K562 (cell line): ENCODE measurements around the gene IL10RB. TPM values are rescaled to one million over a fixed set of nuclear protein-coding genes. Genes with fewer than 3 reads are reported as not detected.

ENCODE experiments used
- ATF7 ChIP-seq: fragments of 450-650 bp; IDR thresholded peaks from 2 replicates; pipeline ENCODE4 v1.7.1; 2014; ENCODE audit warnings: mild to moderate bottlenecking, moderate library complexity
- CHAMP1 ChIP-seq: fragments of 450-650 bp; IDR thresholded peaks from 2 replicates; pipeline ENCODE4 v1.6.1; 2016; ENCODE audit warnings: mild to moderate bottlenecking
- CREB5 ChIP-seq: fragments of 250-450 bp; sonication (Bioruptor Pico); IDR thresholded peaks from 2 replicates; pipeline ENCODE4 v1.5.0; 2020; ENCODE audit warnings: mild to moderate bottlenecking
- CREM ChIP-seq: IDR thresholded peaks from 2 replicates; pipeline ENCODE4 v1.6.1; 2014; ENCODE audit warnings: antibody characterized with exemption, low read depth
- ELF2 ChIP-seq: fragments of 250-450 bp; sonication (Bioruptor Pico); IDR thresholded peaks from 2 replicates; pipeline ENCODE4 v1.5.0; 2021; ENCODE audit warnings: mild to moderate bottlenecking
- GTF2B ChIP-seq: IDR thresholded peaks from 2 replicates; pipeline ENCODE4 v1.6.1; 2011; ENCODE audit not compliant: insufficient read length; ENCODE audit errors: extremely low read depth
- HCFC1 ChIP-seq: IDR thresholded peaks from 2 replicates; pipeline ENCODE4 v1.6.1; 2012; ENCODE audit warnings: low read depth, low read length, improper control_type of control experiment
- HINFP ChIP-seq: fragments of 450-650 bp; conservative IDR thresholded peaks from 2 replicates; pipeline ENCODE4 v1.6.1; 2016; ENCODE audit warnings: missing genetic modification characterization, low read depth, mild to moderate bottlenecking, control low read depth, missing compliant biosample characterization
- LCOR ChIP-seq: sonication (generic); formaldehyde crosslinking; IDR thresholded peaks from 2 replicates; pipeline ENCODE4 v1.8.0; 2022; ENCODE audit warnings: mild to moderate bottlenecking, missing genetic modification reagents
- MXD1 ChIP-seq: fragments of 250-450 bp; sonication (Bioruptor Pico); IDR thresholded peaks from 2 replicates; pipeline ENCODE4 v1.8.0; 2021; ENCODE audit warnings: borderline replicate concordance, mild to moderate bottlenecking, moderate library complexity; ENCODE audit not compliant: poor library complexity, severe bottlenecking
- PRPF4 ChIP-seq: fragments of 200-400 bp; formaldehyde crosslinking; IDR thresholded peaks from one replicate; pipeline ENCODE4 v1.6.1; 2017; ENCODE audit warnings: low read length, low read depth, mild to moderate bottlenecking; ENCODE audit not compliant: insufficient read depth, poor library complexity, severe bottlenecking
- PTBP1 ChIP-seq: fragments of 200-400 bp; formaldehyde crosslinking; IDR thresholded peaks from 2 replicates; pipeline ENCODE4 v1.6.1; 2017; ENCODE audit warnings: low read depth, low read length
- SMARCC2 ChIP-seq: fragments of 450-650 bp; IDR thresholded peaks from 2 replicates; pipeline ENCODE4 v1.6.1; 2017; ENCODE audit warnings: antibody characterized with exemption, moderate library complexity, mild to moderate bottlenecking, low read depth
- TRIM24 ChIP-seq, 2 experiments: fragments of 450-650 bp; IDR thresholded peaks; 2 replicates each; pipeline ENCODE4 v1.6.1; 2016
- VEZF1 ChIP-seq: fragments of 200-800 bp; sonication (Bioruptor generic); IDR thresholded peaks from 2 replicates; pipeline ENCODE4 v1.6.1; 2017; ENCODE audit warnings: missing genetic modification characterization, missing compliant biosample characterization
- XRCC3 ChIP-seq: fragments of 450-650 bp; IDR thresholded peaks from 2 replicates; pipeline ENCODE4 v1.6.1; 2017; ENCODE audit warnings: mild to moderate bottlenecking, moderate library complexity
- ZNF232 ChIP-seq: sonication (generic); formaldehyde crosslinking; IDR thresholded peaks from 2 replicates; pipeline ENCODE4 v1.8.0; 2022; ENCODE audit warnings: mild to moderate bottlenecking, missing genetic modification reagents
- polyA plus RNA-seq, 8 experiments: library from polyadenylated mRNA; depleted of rRNA in 4 of 8; stranded (reverse) in 5 of 8; unstranded in 3 of 8; fragments of >200 nt; fragmentation: Nextera tagmentation in 2 of 8; fragmentation: Illumina TruSeq in 1 of 8; extraction: Ambion mirVana in 2 of 8; extraction: Trizol in 1 of 8; gene quantifications; 2 replicates each; pipeline versions ENCODE4 v1.2.1 to v1.2.3, GENCODE V29; 2011 to 2014; ENCODE audit warnings: inconsistent platforms in 1 of 8, missing spikeins in 1 of 8
- total RNA-seq, 7 experiments: library from RNA; depleted of rRNA in 6 of 7; stranded (reverse); fragments of >200 nt in 6 of 7; fragmentation: Illumina TruSeq in 2 of 7; extraction: Trizol in 2 of 7; gene quantifications; 2 replicates each; pipeline versions ENCODE4 v1.2.1 to v1.2.3, GENCODE V29; 2011 to 2021; ENCODE audit warnings: low replicate concordance in 1 of 7

IL10RB gene
- total and polyA plus RNA-seq, 9 of the 15 experiments (the other 6 are each of a cell fraction or from before 2014, with no cell fraction given) = 10.9 to 33.8 (median 23.0) TPM

GRCh38 chr21:33229784-33230544 is 36.2 kb upstream of the IL10RB start, which contains the start of gene IFNAR2 (continued):
- TF ChIP-seq CHAMP1 (no peak), CREM (no peak), LCOR (CRISPR knock-in tag) (0 out of 2 replicates have a peak, but pooled peaks have one; percentile 15), TRIM24 (IDR thresholded peaks at IDR 0.05) (no peak), SMARCC2 (no peak), ATF7 (peak; percentile 52; the same call in 1 of the 2 replicates), MXD1 (no peak), HINFP (tag) (no peak), PTBP1 (no peak), PRPF4 (no peak), HCFC1 (no peak; the same call in 1 of the 2 replicates), CREB5 (no peak), XRCC3 (no peak), VEZF1 (peak; percentile 73), GTF2B (no peak), ZNF232 (no peak), ELF2 (no peak)
